ENCODE measurements around the gene IL10.

DNA sequence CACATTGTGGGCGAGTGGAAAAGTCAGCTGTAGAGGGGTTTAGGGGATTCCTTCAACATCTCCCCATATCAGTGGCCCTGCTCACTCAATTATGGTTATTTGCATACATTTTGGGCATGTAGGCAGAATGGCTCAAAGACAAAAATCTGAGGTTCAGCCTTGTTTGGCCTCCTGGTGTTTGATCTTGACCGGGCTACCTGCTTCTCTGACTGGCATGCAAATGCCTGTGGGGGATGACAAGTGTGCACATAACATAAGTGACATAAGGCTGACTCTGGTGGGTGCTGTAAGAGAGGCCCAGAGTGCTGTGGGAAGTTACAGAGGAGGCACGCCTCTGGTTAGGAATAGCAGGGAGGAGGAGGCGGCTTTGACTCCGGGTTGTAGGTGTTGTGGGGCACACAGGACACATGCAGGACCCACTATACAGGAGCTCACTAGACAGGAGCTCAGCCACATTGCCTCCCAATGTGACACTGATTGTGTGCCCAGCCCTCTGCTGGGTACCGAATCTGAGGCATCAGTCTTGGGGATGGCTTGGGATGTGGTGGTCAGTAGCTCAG is 31.1 kb downstream of the IL10 start:
- TF ChIP-seq NFIC (IDR thresholded peaks at IDR 0.05) = no peak
- no peak for TF ChIP-seq TEAD4 (IDR thresholded peaks at IDR 0.05)
- no peak for TF ChIP-seq EGR1 (IDR thresholded peaks at IDR 0.05)
- TF ChIP-seq, protein P1, sequence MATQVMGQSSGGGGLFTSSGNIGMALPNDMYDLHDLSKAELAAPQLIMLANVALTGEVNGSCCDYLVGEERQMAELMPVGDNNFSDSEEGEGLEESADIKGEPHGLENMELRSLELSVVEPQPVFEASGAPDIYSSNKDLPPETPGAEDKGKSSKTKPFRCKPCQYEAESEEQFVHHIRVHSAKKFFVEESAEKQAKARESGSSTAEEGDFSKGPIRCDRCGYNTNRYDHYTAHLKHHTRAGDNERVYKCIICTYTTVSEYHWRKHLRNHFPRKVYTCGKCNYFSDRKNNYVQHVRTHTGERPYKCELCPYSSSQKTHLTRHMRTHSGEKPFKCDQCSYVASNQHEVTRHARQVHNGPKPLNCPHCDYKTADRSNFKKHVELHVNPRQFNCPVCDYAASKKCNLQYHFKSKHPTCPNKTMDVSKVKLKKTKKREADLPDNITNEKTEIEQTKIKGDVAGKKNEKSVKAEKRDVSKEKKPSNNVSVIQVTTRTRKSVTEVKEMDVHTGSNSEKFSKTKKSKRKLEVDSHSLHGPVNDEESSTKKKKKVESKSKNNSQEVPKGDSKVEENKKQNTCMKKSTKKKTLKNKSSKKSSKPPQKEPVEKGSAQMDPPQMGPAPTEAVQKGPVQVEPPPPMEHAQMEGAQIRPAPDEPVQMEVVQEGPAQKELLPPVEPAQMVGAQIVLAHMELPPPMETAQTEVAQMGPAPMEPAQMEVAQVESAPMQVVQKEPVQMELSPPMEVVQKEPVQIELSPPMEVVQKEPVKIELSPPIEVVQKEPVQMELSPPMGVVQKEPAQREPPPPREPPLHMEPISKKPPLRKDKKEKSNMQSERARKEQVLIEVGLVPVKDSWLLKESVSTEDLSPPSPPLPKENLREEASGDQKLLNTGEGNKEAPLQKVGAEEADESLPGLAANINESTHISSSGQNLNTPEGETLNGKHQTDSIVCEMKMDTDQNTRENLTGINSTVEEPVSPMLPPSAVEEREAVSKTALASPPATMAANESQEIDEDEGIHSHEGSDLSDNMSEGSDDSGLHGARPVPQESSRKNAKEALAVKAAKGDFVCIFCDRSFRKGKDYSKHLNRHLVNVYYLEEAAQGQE (IDR thresholded peaks at IDR 0.05; ENCODE audit: low read depth) = no peak
- no peak for TF ChIP-seq TCF12 (IDR thresholded peaks at IDR 0.05; ENCODE audit: low read depth)
- TF ChIP-seq YY1 (IDR thresholded peaks at IDR 0.05; ENCODE audit: low read depth) = no peak
- no peak for TF ChIP-seq CREB1 (IDR thresholded peaks at IDR 0.05; ENCODE audit: low read depth)
- no peak for TF ChIP-seq CEBPB (IDR thresholded peaks at IDR 0.05)
- TF ChIP-seq TAF1 (IDR thresholded peaks at IDR 0.05; ENCODE audit: low read depth) = no peak
- TF ChIP-seq, protein P2, sequence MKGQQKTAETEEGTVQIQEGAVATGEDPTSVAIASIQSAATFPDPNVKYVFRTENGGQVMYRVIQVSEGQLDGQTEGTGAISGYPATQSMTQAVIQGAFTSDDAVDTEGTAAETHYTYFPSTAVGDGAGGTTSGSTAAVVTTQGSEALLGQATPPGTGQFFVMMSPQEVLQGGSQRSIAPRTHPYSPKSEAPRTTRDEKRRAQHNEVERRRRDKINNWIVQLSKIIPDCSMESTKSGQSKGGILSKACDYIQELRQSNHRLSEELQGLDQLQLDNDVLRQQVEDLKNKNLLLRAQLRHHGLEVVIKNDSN (IDR thresholded peaks at IDR 0.05) = no peak
- TF ChIP-seq EP300 (IDR thresholded peaks at IDR 0.05; ENCODE audit: borderline replicate concordance) = no peak
- no peak for TF ChIP-seq RAD21 (IDR thresholded peaks at IDR 0.05; ENCODE audit: low read depth)
- TF ChIP-seq, protein P3, sequence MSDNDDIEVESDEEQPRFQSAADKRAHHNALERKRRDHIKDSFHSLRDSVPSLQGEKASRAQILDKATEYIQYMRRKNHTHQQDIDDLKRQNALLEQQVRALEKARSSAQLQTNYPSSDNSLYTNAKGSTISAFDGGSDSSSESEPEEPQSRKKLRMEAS (IDR thresholded peaks at IDR 0.05) = no peak
- no peak for TF ChIP-seq FOXM1 (IDR thresholded peaks at IDR 0.05; ENCODE audit: borderline replicate concordance, low read depth)

All from Ishikawa (cell line).